ENCODE measurements around the gene PPP1R13B.
"Not testable (repeated sequence)": the region's sequence is repeated elsewhere in the genome, so short reads cannot be mapped to it uniquely, and the experiment has no call there.

Gene PPP1R13B

GRCh38 chr14:103845327-103845726 is 2.0 kb downstream of the PPP1R13B start:
- TF ChIP-seq CTCF (IDR thresholded peaks at IDR 0.05; ENCODE audit: low read depth, low read length), result no peak
- no peak overlapping the region for H3K4me3 ChIP-seq (replicated peaks in 1 of 2; ENCODE audit: low read depth in 2 of 2, low read length in 2 of 2)
- no peak for DNase-seq (ENCODE audit: low read depth in 2 of 2)

- not testable (repeated sequence) for H3K4me3 ChIP-seq (replicated peaks in 1 of 2; ENCODE audit: low read depth in 2 of 2, low read length in 2 of 2); DNase-seq (ENCODE audit: low read depth in 2 of 2)
These were observed 6.1 kb downstream of the PPP1R13B start for GRCh38 chr14:103841265-103841664.

GRCh38 chr14:103840014-103840413 is 7.4 kb downstream of the PPP1R13B start:
- DNase-seq (ENCODE audit: low read depth in 2 of 2), result peak in 1 of 2 donors; percentile 71
- H3K4me3 ChIP-seq (replicated peaks in 1 of 2; ENCODE audit: low read depth in 2 of 2, low read length in 2 of 2), result no peak overlapping the region
- TF ChIP-seq CTCF (IDR thresholded peaks at IDR 0.05; ENCODE audit: low read depth, low read length), result no peak

- DNase-seq (ENCODE audit: low read depth in 2 of 2), result no peak
- no peak overlapping the region for H3K4me3 ChIP-seq (replicated peaks in 1 of 2; ENCODE audit: low read depth in 2 of 2, low read length in 2 of 2)
- TF ChIP-seq CTCF (IDR thresholded peaks at IDR 0.05; ENCODE audit: low read depth, low read length), result no peak
These were observed 7.8 kb downstream of the PPP1R13B start for GRCh38 chr14:103839579-103839978.

- H3K4me3 ChIP-seq (replicated peaks in 1 of 2; ENCODE audit: low read depth in 2 of 2, low read length in 2 of 2), result no peak overlapping the region
- TF ChIP-seq CTCF (IDR thresholded peaks at IDR 0.05; ENCODE audit: low read depth, low read length), result no peak
These were observed 9.3 kb downstream of the PPP1R13B start for GRCh38 chr14:103838117-103838516.

GRCh38 chr14:103836976-103837725 is 10.2 kb downstream of the PPP1R13B start:
- TF ChIP-seq CTCF (IDR thresholded peaks at IDR 0.05; ENCODE audit: low read depth, low read length), result no peak
- H3K4me3 ChIP-seq (replicated peaks in 1 of 2; ENCODE audit: low read depth in 2 of 2, low read length in 2 of 2), result no peak overlapping the region
- DNase-seq (ENCODE audit: low read depth in 2 of 2), result peak in 1 of 2 donors; percentile 59

More at GRCh38 chr14:103838117-103838516, 9.3 kb downstream of the PPP1R13B start:
- no peak for DNase-seq (ENCODE audit: low read depth in 2 of 2)

- no peak for TF ChIP-seq CTCF (IDR thresholded peaks at IDR 0.05; ENCODE audit: low read depth, low read length)
- H3K4me3 ChIP-seq (replicated peaks in 1 of 2; ENCODE audit: low read depth in 2 of 2, low read length in 2 of 2), result no peak overlapping the region
- DNase-seq (ENCODE audit: low read depth in 2 of 2), result no peak
These were observed 12.4 kb downstream of the PPP1R13B start for GRCh38 chr14:103834956-103835355.
